ENCODE results near the gene CSGALNACT2.
"Not testable (repeated sequence)": the region's sequence is repeated elsewhere in the genome, so short reads cannot be mapped to it uniquely, and the experiment has no call there.

Gene CSGALNACT2

DNA sequence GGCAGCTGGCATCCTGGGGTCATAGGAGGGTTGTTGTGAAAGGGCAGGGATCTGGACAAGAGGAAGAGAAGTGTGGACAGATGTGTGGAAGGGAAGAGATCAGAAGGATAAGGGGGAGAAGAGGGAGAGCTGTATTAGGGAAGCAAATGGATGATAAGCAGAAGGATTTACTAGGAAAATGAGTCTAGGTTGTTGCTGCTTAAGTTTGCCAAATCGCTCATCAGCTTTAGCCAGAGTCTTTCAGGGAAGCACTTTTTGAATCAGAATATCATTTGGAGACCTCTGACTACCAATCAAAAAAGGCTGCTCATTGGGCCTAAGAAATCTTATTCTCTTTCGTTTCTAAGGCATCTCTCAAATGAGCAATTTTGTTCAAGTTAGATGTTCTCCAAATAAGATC, 2.6 kb upstream of the CSGALNACT2 start:
- no peak overlapping the region for H3K4me3 ChIP-seq (ENCODE audit: low read length)
- DNase-seq (ENCODE audit: low read depth, low spot score) = no peak

DNA sequence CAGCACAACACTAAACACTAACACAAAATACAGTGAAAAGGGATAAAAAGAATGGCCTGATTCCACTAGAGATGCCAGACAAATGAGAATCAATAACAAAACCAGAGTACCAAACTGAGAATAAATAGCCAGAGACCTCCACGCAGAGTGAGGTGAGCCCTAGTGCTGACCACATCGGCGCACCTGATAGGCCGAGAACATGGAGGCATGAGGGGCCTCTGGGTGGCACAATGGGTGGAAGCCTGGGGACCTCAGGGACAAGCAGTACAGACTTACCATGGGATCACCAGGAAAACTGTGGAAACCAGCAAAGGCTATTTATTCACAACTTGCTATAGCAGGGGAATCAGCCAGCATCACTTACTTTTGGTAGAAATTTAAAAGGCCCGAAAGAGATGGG, 1.8 kb upstream of the CSGALNACT2 start:
- DNase-seq (ENCODE audit: low read depth, low spot score) = no peak
- H3K4me3 ChIP-seq (ENCODE audit: low read length) = no peak overlapping the region

DNA sequence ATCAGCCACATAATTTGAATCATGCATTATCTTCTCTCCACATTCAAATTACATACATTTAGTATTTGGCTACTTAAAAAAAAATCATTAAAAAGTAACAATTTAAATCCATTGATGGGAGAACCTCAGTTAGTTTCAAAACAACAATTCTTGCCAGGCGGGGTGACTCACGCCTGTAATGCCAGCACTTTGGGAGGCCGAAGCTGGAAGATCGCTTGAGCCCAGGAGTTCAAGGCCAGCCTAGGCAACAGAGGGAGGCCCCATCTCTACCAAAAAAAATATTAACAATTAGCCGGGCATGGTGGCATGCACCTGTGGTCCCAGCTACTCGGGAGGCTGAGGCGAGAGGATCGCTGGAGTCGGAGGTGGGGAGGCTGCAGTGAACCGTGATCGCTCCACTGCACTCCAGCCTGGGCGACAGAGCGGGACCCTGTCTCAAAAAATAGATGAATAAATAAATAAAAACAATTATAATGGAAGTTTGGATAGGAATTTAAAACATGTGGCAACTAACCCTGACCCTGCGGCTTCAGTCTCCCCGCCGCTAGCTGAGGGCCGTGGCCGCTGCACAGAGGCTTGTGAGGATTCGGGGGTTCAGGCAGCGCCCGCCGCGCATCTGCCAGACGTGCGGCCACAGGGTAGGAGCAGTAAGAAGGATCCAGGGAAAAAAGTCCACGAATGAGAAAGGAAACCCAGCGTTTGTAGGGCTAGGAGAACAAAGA, 1.1 kb upstream of the CSGALNACT2 start:
- peak overlapping the region; percentile 84 for H3K4me3 ChIP-seq (ENCODE audit: low read length)
- DNase-seq (ENCODE audit: low read depth, low spot score) = no peak

DNA sequence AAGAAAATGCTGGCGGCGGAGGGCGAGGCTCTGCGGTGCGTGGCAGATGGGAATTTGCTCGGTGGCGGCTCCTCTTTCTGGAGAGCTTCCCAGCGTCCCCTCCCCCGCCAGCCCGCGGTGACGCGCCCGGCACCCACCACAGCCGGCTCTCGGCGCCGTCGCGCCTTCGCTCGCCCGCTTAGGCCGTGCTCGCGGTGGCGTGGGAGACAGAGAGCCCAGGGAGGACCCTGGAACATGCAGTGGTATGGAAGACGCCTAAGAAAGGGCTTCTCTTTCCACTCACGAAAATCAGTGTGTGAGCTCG, 576 bp upstream of the CSGALNACT2 start:
- H3K4me3 ChIP-seq (ENCODE audit: low read length) = peak overlapping the region; percentile 84
- DNase-seq (ENCODE audit: low read depth, low spot score) = no peak

DNA sequence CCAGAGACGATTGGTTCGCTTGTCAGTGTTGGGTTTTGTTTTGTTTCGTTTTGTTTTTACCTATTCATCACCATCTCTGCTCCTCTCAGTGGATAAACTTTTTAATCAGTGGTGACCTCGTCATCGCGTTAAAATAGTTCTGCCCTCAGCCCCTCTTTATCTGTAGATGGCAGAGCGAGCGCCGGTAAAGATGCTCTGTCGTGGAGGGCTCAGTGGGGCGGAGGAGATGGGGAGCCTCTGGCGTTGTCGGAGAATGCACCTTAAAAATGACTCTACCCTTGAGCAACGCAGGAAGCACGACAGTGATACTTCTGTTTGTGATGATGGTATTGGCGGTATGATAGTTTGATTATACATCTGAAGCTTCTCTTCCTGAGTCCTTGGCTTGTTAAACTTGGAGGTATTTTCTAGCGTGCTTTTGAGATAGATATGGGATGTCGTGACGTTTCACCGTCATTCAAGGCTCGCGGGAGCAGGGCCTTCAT, 554 bp downstream of the CSGALNACT2 start:
- H3K4me3 ChIP-seq (ENCODE audit: low read length) = peak overlapping the region; percentile 83
- DNase-seq (ENCODE audit: low read depth, low spot score) = peak; percentile 61

DNA sequence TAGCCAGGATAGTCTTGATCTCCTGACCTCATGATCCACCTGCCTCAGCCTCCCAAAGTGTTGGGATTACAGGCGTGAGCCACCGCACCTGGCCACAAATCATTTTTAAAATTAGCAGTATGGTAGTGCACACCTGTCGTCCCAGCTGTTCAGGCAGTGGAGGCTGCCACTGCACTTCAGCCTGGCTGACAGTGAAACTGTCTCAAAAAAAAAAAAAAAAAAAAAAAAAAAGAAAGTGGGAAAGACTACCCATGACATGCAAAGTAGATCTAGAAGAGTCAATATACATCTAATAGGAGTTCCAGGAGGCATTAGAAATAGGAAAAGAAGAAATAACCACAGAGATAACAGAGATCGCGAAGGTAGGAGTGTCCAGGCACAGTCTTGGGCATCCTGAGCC, 3.2 kb downstream of the CSGALNACT2 start:
- DNase-seq (ENCODE audit: low read depth, low spot score) = no peak
- no peak overlapping the region for H3K4me3 ChIP-seq (ENCODE audit: low read length)

DNA sequence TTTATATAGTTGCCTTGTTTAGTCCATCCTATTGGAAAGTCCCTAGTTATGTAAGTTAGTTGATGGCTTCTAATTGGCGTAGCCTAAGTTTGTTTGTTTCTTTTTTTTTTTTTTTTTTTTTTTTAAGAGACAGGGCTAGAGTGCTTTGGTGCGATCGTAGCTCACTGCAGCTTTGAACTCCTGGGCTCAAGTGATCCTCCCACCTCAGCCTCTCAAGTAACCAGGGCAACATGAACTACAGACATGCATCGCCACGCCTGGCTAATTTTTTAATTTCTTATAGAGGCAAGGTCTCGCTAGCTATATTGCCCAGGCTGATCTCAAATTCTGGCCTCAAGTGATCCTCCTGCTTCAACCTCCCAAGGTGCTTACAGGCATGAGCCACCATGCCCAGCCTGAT, 7.1 kb downstream of the CSGALNACT2 start:
- DNase-seq (ENCODE audit: low read depth, low spot score) = no peak
- H3K4me3 ChIP-seq (ENCODE audit: low read length) = no peak overlapping the region

DNA sequence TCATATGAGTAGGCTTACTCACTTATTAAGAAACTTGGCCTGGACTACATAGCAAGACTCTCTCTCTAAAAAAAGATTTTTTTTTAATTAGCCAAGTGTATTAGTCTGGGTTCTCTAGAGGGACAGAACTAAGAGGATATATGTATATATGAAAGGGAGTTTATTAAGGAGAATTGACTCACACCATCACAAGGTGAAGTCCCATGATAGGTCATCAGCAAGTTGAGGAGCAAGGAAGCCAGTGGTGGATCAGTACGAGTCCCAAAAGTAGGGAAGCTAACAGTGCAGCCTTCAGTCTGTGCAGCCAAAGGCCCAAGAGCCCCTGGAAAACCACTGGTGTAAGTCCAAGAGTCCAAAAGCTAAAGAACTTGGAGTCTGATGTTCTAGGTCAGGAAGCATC, 7.7 kb downstream of the CSGALNACT2 start:
- not testable (repeated sequence) for DNase-seq (ENCODE audit: low read depth, low spot score)

DNA sequence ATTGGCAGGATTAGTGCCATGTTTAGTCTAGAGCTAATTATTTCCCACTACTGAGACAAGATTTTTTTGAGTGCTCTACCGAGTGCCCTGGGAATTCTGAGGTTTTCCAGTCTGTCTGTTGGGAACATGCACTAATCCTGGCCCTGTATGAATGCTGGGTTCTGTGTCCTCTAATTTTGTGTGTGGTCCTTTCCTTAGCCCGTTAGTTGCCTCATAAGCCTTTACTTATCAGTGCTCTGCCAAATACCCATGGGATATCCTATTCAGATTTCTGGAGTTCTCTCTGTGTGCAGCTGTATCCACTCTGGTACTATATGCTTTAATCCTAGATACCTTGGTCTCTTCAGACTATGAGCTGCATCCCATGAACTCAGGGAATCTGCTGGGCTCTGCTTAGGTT, 13.1 kb downstream of the CSGALNACT2 start:
- H3K4me3 ChIP-seq (ENCODE audit: low read length) = no peak overlapping the region
- DNase-seq (ENCODE audit: low read depth, low spot score) = no peak

More for the DNA sequence above, 7.7 kb downstream of the CSGALNACT2 start:
- not testable (repeated sequence) for H3K4me3 ChIP-seq (ENCODE audit: low read length)

DNA sequence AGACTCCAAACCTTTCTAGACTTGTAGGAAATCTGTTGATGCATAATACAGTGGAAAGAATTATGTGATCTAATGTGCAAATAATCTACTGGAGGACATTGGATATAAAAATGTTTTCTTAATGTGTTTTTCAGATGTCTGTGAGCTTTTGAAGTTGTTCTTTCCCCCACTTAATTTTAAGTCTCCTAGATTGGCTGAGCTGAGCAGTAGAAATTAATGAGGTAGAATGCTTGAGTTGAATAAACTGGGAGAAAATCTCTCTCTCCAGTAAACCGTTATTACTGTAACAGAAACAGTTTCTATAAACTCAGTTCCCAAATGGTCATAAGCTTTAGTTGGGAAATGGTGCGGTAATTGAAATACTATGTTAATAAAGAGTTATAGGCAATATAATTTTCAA, 15.7 kb downstream of the CSGALNACT2 start:
- no peak for DNase-seq (ENCODE audit: low read depth, low spot score)
- H3K4me3 ChIP-seq (ENCODE audit: low read length) = no peak overlapping the region

DNA sequence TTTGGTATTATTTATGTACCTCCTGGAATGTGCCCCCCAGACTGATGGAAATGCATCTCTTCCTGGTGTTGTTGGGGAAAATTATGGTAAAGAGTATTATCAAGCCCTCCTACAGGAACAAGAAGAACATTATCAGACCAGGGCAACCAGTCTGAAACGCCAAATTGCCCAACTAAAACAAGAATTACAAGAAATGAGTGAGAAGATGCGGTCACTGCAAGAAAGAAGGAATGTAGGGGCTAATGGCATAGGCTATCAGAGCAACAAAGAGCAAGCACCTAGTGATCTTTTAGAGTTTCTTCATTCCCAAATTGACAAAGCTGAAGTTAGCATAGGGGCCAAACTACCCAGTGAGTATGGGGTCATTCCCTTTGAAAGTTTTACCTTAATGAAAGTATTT, 17.0 kb downstream of the CSGALNACT2 start:
- H3K4me3 ChIP-seq (ENCODE audit: low read length) = no peak overlapping the region
- no peak for DNase-seq (ENCODE audit: low read depth, low spot score)

DNA sequence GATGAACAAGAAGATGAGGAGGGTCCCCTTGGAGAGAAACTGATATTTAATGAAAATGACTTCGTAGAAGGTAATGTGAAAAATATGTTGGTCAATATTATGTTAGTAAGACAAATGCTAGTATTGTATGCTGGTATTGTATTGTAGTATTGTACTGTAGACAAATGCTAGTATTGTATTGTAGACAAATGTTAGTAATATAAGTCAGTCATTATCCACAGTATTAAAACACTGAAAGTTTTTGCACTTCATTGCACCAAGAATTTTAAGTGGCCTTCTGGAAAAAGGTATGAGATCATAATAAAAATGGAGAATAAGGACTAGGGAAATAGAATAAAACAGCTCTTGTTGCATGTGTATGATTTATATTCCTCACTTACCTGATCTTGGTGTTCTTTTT, 17.5 kb downstream of the CSGALNACT2 start:
- no peak for DNase-seq (ENCODE audit: low read depth, low spot score)
- H3K4me3 ChIP-seq (ENCODE audit: low read length) = no peak overlapping the region

DNA sequence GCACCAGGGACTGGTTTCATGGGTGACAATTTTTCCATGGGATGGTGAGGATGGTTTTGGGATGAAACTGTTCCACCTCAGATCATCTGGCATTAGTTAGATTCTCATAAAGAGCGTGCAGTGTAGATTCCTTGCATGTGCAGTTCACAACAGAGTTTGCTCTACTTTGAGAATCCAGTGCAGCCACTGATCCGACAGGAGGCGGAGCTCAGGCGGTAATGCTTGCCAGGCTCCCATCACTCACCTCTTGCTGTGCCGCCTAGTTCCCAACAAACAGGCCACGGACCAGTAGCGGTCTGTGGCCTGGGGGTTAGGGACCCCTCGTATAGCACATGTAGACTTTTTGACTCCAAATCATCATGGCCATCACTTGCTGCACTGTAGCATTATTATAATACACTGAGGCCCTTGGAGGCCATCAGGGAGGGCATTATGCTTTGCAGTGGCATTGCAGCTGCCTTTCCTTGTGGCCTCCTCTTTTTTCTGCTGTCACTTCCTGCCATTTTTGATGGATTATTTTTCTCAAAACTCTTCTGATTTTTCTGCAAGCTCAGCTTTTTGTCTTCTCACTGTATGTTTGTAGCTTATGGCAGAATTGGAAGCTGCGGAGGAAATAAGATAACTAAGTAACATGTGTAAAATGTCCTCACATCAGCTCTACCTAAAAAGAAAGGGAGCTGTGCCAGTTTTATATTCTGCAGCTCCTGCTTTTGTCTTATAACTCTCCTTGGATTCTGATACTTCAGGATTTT, 18.5 kb downstream of the CSGALNACT2 start:
- DNase-seq (ENCODE audit: low read depth, low spot score) = no peak
- H3K4me3 ChIP-seq (ENCODE audit: low read length) = no peak overlapping the region

DNA sequence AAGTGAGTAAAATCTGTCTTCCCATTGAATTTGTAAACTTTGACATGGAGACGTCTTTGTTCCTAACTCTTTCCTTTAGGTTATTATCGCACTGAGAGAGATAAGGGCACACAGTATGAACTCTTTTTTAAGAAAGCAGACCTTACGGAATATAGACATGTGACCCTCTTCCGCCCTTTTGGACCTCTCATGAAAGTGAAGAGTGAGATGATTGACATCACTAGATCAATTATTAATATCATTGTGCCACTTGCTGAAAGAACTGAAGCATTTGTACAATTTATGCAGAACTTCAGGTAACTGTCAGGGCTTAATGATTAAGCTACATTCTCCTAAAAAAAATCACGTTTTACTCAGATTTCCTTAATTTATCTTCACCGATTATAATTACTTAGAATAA, 20.4 kb downstream of the CSGALNACT2 start:
- no peak overlapping the region for H3K4me3 ChIP-seq (ENCODE audit: low read length)
- DNase-seq (ENCODE audit: low read depth, low spot score) = no peak

DNA sequence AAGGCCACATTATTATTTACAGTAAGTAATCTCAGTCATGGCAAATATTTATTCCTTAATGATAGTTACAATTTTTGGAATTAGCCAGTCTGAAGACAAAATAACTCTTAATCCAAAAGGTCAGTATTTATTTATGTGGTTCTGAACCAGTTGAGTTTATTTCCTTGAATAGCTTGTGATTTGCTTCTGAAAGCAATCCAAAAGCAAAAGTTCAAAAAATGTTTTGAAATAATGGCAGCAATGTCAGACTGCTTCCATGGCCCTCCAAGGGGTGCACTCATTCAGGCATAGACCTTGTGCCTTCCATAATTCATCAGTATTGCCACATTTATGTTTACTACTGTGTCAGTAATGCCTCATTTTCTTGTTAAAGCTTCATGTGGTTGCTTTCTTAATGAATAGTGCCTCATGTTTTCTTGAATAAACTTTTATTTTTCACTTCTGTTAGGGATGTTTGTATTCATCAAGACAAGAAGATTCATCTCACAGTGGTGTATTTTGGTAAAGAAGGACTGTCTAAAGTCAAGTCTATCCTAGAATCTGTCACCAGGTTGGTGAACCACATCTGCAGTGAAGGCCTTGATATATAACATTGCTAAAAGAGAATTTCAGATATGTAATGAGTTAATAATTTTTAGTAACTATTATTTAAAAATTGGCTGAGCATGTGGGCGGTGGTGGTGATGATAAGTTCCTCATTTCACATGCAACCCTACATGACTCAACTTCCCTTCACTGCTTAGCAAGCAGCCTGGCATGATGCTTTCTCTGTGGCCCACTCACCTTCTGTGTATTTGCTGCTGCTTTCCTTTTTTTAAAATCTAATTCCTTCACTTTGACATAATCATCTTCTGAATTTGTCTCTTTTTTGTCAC, 22.0 kb downstream of the CSGALNACT2 start:
- no peak for DNase-seq (ENCODE audit: low read depth, low spot score)
- H3K4me3 ChIP-seq (ENCODE audit: low read length) = no peak overlapping the region

DNA sequence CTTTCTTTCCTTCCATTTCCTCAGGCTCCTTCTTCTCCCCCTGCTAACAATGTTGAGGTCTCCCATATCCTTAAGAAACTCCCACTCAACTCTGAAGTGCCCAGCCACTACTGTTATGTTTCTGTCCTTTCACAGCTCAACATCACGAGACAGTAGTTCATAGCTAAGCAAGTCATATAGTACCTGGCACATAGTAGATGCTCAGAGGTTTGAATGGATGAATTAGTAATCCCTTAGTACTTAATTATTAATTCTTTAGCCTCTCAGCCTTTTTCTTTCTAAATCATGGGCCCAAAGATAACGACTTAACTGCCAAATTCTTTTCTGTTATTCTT, 22.6 kb downstream of the CSGALNACT2 start:
- no peak for DNase-seq (ENCODE audit: low read depth, low spot score)
- no peak overlapping the region for H3K4me3 ChIP-seq (ENCODE audit: low read length)

DNA sequence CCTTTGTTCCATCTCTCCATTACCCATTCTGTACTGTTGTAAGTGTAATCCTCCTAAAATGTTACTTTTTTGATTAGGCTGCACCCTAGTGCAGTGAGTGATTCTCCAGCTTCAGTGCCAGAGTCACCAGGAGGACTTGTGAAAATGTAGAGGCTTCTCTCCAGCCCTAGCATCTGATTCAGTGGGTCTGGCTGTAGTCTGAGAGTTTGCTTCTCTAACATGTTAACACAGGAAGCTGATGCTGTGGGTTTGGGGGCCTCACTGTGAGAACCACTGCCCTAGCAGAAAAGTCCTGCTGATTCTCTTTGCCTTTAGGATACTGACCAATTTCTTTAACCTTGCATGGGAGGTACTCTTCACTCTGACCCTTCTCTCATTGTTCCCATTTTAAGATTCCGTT, 24.4 kb downstream of the CSGALNACT2 start:
- no peak overlapping the region for H3K4me3 ChIP-seq (ENCODE audit: low read length)
- DNase-seq (ENCODE audit: low read depth, low spot score) = no peak

DNA sequence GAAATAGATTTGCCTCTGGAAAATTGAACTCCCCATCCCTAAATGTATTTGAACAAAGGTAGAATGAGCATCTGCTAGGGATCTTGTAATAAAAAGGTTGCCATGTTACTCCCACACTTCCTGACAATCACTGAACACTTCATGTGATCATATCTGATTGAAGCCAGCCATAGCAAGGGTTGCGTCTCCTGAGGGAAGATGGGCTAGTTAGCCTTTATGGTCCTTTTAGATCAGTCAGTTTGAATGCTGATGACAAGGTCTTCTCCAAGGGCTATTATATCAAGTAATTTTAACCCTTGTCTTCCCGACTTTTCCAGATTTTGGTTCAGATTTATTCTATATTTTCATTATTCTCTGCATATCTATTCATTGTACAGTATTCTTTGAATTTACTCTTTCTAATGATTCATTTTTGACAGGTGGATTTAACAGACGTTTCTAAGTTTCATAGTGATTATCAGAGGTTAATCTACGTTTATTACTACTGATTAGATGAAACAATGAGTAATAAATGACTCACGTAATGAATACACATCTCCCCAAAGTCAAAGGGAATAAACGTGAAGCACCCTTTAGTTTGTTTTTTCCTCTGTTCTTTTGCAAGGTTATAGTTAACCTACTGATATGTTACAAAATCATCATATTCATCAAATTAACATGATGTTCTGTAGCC, 28.1 kb downstream of the CSGALNACT2 start:
- no peak overlapping the region for H3K4me3 ChIP-seq (ENCODE audit: low read length)
- no peak for DNase-seq (ENCODE audit: low read depth, low spot score)

DNA sequence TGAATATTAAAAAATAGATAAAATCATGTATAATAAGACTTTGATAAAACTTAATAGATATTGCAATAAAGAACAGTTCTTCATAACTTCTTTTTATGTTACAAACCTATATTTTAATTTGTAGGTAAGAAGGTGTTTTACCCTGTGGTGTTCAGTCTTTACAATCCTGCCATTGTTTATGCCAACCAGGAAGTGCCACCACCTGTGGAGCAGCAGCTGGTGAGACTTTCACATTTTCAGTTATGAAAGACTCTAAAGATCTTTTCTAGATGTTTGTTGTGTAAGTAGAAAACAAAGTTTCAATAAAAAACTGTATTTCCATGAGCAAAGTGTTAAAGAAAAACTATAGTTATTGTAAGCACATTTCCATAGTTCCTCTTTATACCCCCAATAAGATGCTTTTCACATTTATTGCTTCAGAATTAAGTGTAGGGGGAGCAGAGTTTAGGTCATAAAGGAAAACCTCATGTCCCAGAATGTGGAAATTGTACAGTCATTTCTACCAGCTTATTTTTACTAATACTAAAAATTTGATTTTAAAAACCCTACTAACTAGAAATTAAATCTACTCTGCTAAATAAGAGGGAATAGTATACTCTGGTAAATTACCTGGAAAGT, 28.7 kb downstream of the CSGALNACT2 start:
- no peak overlapping the region for H3K4me3 ChIP-seq (ENCODE audit: low read length)
- peak; percentile 12 for DNase-seq (ENCODE audit: low read depth, low spot score)
